Endodermal cell (in vitro differentiated cells): ENCODE results near the gene ARHGAP26. TPM values are rescaled to one million over a fixed set of nuclear protein-coding genes. Genes with fewer than 3 reads are reported as not detected.

Source experiments
- DNase-seq: peaks from one replicate; pipeline ENCODE4 v3.0.0-alpha.2; 2017
- H3K27ac ChIP-seq: 2 replicates; pipeline ENCODE4 v1.5.1; 2013; ENCODE audit warnings: mild to moderate bottlenecking, low read depth, low read length, moderate library complexity
- H3K27me3 ChIP-seq: 2 replicates; pipeline ENCODE4 v1.6.1; 2013; ENCODE audit warnings: mild to moderate bottlenecking, low read length, moderate library complexity; ENCODE audit not compliant: insufficient read depth, control insufficient read depth, poor library complexity, severe bottlenecking
- H3K36me3 ChIP-seq: 2 replicates; pipeline ENCODE4 v1.7.0; 2013; ENCODE audit warnings: mild to moderate bottlenecking, low read length, moderate library complexity; ENCODE audit not compliant: control insufficient read depth, insufficient read depth
- H3K4me1 ChIP-seq: one replicate; pipeline ENCODE4 v1.7.0; 2013; ENCODE audit warnings: low read length; ENCODE audit not compliant: control insufficient read depth, insufficient read depth
- H3K4me3 ChIP-seq: 2 replicates; pipeline ENCODE4 v1.5.1; 2013; ENCODE audit warnings: mild to moderate bottlenecking, low read length, moderate library complexity
- H3K9ac ChIP-seq: 2 replicates; pipeline ENCODE4 v1.6.1; 2013; ENCODE audit warnings: mild to moderate bottlenecking, low read length, moderate library complexity; ENCODE audit not compliant: poor library complexity, severe bottlenecking; ENCODE audit errors: extremely low read depth
- H3K9me3 ChIP-seq: 2 replicates; pipeline ENCODE4 v1.6.1; 2013; ENCODE audit warnings: mild to moderate bottlenecking, low read length, moderate library complexity; ENCODE audit not compliant: control insufficient read depth
- H3K27ac Mint-ChIP-seq: 2 replicates; pipeline ENCODE4 v1.8.0; 2020; ENCODE audit warnings: mixed read lengths
- H3K27me3 Mint-ChIP-seq: 2 replicates; pipeline ENCODE4 v1.8.0; 2021; ENCODE audit warnings: mild to moderate bottlenecking, mixed read lengths; ENCODE audit not compliant: insufficient read depth
- H3K36me3 Mint-ChIP-seq: 2 replicates; pipeline ENCODE4 v1.8.0; 2020; ENCODE audit warnings: low read depth, mixed read lengths
- H3K4me1 Mint-ChIP-seq: 2 replicates; pipeline ENCODE4 v1.8.0; 2020; ENCODE audit warnings: mixed read lengths
- H3K4me3 Mint-ChIP-seq: 2 replicates; pipeline ENCODE4 v1.8.0; 2020; ENCODE audit warnings: mild to moderate bottlenecking, moderate library complexity, mixed read lengths
- H3K9me3 Mint-ChIP-seq: 2 replicates; pipeline ENCODE4 v1.8.0; 2020; ENCODE audit warnings: mild to moderate bottlenecking, mixed read lengths
- CTCF ChIP-seq: fragments of 200-600 bp; sonication (generic); conservative IDR thresholded peaks from 2 replicates; pipeline ENCODE4 v1.5.0; 2021; ENCODE audit warnings: antibody characterized with exemption, mild to moderate bottlenecking
- WGBS, 2 experiments: methylation state at CpG; one replicate each; pipeline versions ENCODE4 v1.1.5 to v1.1.7; 2013; ENCODE audit warnings: missing lambda C conversion rate in 2 of 2, mixed read lengths in 1 of 2; ENCODE audit not compliant: insufficient coverage in 1 of 2, insufficient read length in 1 of 2; 5-methylcytosine and 5-hydroxymethylcytosine counted together
- total RNA-seq, 2 donors: library from RNA; stranded (reverse); fragmentation: NEBNext Ultra II Directional in 1 of 2; extraction: Animal tissue kit (Norgen Biotek cat#: 25700) in 1 of 2; gene quantifications; 2 replicates in 1 of 2; 3 replicates in 1 of 2; pipeline ENCODE4 v1.2.1, GENCODE V29; 2021

ARHGAP26 gene
- total RNA-seq, 2 donors from 2014 or later, result 49.2 to 60.5 TPM

- Mint-ChIP-seq H3K36me3 (peaks cover 1% of the 10 kb centered on the region), H3K9me3 (peaks cover 47% of the 10 kb centered on the region), H3K27ac (no peak overlapping the region), H3K27me3 (no peaks in the 10 kb centered on the region), H3K4me1 (peaks cover 14% of the 10 kb centered on the region), H3K4me3 (no peak overlapping the region)
- TF ChIP-seq CTCF, result no peak
- Histone ChIP-seq H3K36me3 (no peaks in the 10 kb centered on the region), H3K9ac (no peak overlapping the region), H3K4me3 (peak overlapping the region; percentile 56), H3K4me1 (no peaks in the 10 kb centered on the region), H3K9me3 (peaks cover 53% of the 10 kb centered on the region), H3K27ac (no peak overlapping the region), H3K27me3 (no peaks in the 10 kb centered on the region)
- WGBS, 2 experiments, result 86% methylated on average over 1 of the region's 2 CpGs; no CpG with 5 or more reads in 1 of the 2 experiments
- no peak for DNase-seq
Measured at GRCh38 chr5:143265995-143266394, 495.8 kb downstream of the ARHGAP26 start.

- H3K36me3 Mint-ChIP-seq, result peaks cover 1% of the 10 kb centered on the region
- H3K4me1 Mint-ChIP-seq, result peaks cover 14% of the 10 kb centered on the region
- Histone ChIP-seq H3K4me3 (peak overlapping the region; percentile 21), H3K36me3 (no peaks in the 10 kb centered on the region), H3K27ac (no peak overlapping the region), H3K27me3 (no peaks in the 10 kb centered on the region), H3K4me1 (no peaks in the 10 kb centered on the region), H3K9ac (no peak overlapping the region), H3K9me3 (peaks cover 53% of the 10 kb centered on the region)
- DNase-seq, result no peak
- TF ChIP-seq CTCF, result no peak
- H3K4me3 Mint-ChIP-seq, result no peak overlapping the region
- H3K9me3 Mint-ChIP-seq, result peaks cover 47% of the 10 kb centered on the region
- WGBS, 2 experiments, result 100% methylated on average over 2 of the region's 2 CpGs
- H3K27ac Mint-ChIP-seq, result no peak overlapping the region
- no peaks in the 10 kb centered on the region for H3K27me3 Mint-ChIP-seq
Measured at GRCh38 chr5:143267186-143267585, 497.0 kb downstream of the ARHGAP26 start.

- H3K9me3 Mint-ChIP-seq, result peaks cover 47% of the 10 kb centered on the region
- H3K4me3 Mint-ChIP-seq, result no peak overlapping the region
- Histone ChIP-seq H3K4me3 (no peak overlapping the region), H3K27me3 (no peaks in the 10 kb centered on the region), H3K9ac (no peak overlapping the region), H3K9me3 (peaks cover 53% of the 10 kb centered on the region), H3K36me3 (no peaks in the 10 kb centered on the region), H3K4me1 (no peaks in the 10 kb centered on the region), H3K27ac (no peak overlapping the region)
- no peaks in the 10 kb centered on the region for H3K27me3 Mint-ChIP-seq
- no peak for DNase-seq
- H3K27ac Mint-ChIP-seq, result no peak overlapping the region
- peaks cover 1% of the 10 kb centered on the region for H3K36me3 Mint-ChIP-seq
- TF ChIP-seq CTCF, result no peak
- 100% methylated on average over 2 of the region's 2 CpGs; no CpG with 5 or more reads in 1 of the 2 experiments for WGBS, 2 experiments
- H3K4me1 Mint-ChIP-seq, result peaks cover 12% of the 10 kb centered on the region
Measured at GRCh38 chr5:143268388-143268787, 498.2 kb downstream of the ARHGAP26 start.
